ENCODE data around the gene LRRC53. TPM values are rescaled to one million over a fixed set of nuclear protein-coding genes. Genes with fewer than 3 reads are reported as not detected.

Gene LRRC53
- total and polyA plus RNA-seq, 2 donors (not counting 1 experiment from before 2014, with no cell fraction given) = not detected

DNA sequence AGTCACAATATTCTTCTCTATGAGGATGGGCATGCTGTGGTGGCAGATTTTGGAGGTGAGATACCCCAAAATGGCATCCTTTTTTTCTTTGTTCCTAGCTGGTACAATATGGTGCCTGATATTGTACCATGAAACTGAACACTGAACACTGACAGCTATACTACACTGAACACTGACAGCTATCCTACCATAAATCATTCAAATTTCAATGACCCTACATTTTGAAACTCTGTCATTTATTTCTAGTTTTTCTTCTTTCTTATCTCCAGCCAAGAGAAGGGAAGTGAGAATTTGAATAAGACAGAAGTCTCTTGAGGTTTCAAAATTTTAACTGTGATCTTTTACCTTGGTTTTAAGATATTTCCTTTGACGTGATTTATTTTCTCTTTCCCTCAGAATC is 76.3 kb downstream of the LRRC53 start:
- Histone ChIP-seq H3K79me2 (ENCODE audit: control insufficient read depth, insufficient read depth, low read length) (no peaks in the 10 kb centered on the region), H3K9me3 (ENCODE audit: control extremely low read depth in 1 of 3, control insufficient read depth in 2 of 3, insufficient read depth in 1 of 3, low read length in 2 of 3) (no peaks in the 10 kb centered on the region), H3K27ac (ENCODE audit: low read length in 2 of 2) (no peak overlapping the region), H3K4me1 (ENCODE audit: control insufficient read depth in 2 of 2, insufficient read depth in 2 of 2, low read length in 2 of 2) (no peaks in the 10 kb centered on the region), H3K36me3 (replicated peaks in 1 of 2; ENCODE audit: control extremely low read depth in 1 of 2, control insufficient read depth in 1 of 2, extremely low read depth in 1 of 2, insufficient read depth in 2 of 2, low read length in 1 of 2) (no peaks in the 10 kb centered on the region), H3K27me3 (replicated peaks in 1 of 4; ENCODE audit: control extremely low read depth in 1 of 4, control insufficient read depth in 3 of 4, insufficient read depth in 4 of 4, low read length in 3 of 4) (no peaks in the 10 kb centered on the region), H3K9ac (ENCODE audit: low read length) (no peak overlapping the region), H3K4me3 (ENCODE audit: control extremely low read depth in 1 of 5, extremely low read depth in 1 of 5, insufficient read depth in 1 of 5, low read depth in 2 of 5, low read length in 4 of 5) (no peak overlapping the region), H4K20me1 (ENCODE audit: control insufficient read depth, insufficient read depth, low read length, poor library complexity, severe bottlenecking) (no peaks in the 10 kb centered on the region), H2AFZ (ENCODE audit: insufficient read depth, low read depth, low read length, poor library complexity, severe bottlenecking) (no peak overlapping the region), H3K4me2 (replicated peaks; ENCODE audit: low read depth, low read length, poor library complexity, severe bottlenecking) (no peak overlapping the region)
- CTCF ChIA-PET = no interaction called here
- ATAC-seq (ENCODE audit: low read depth) (no peak), DNase-seq (no peak)
- Mint-ChIP-seq H3K4me1 (no peaks in the 10 kb centered on the region), H3K27ac (no peak overlapping the region), H3K4me3 (no peak overlapping the region), H3K27me3 (no peaks in the 10 kb centered on the region), H3K9me3 (ENCODE audit: insufficient read depth) (no peaks in the 10 kb centered on the region)
- POLR2A ChIA-PET = no interaction called here
- WGBS (ENCODE audit: insufficient coverage) = no CpG with 5 or more reads among the region's 1 CpG
- intact Hi-C loops (cut with micrococcal nuclease) = no loop called here
- TF ChIP-seq EZH2 (IDR thresholded peaks at IDR 0.05; ENCODE audit: borderline replicate concordance, insufficient read depth, low read depth, low read length, poor library complexity, severe bottlenecking) = no peak
- TF ChIP-seq, protein P1, sequence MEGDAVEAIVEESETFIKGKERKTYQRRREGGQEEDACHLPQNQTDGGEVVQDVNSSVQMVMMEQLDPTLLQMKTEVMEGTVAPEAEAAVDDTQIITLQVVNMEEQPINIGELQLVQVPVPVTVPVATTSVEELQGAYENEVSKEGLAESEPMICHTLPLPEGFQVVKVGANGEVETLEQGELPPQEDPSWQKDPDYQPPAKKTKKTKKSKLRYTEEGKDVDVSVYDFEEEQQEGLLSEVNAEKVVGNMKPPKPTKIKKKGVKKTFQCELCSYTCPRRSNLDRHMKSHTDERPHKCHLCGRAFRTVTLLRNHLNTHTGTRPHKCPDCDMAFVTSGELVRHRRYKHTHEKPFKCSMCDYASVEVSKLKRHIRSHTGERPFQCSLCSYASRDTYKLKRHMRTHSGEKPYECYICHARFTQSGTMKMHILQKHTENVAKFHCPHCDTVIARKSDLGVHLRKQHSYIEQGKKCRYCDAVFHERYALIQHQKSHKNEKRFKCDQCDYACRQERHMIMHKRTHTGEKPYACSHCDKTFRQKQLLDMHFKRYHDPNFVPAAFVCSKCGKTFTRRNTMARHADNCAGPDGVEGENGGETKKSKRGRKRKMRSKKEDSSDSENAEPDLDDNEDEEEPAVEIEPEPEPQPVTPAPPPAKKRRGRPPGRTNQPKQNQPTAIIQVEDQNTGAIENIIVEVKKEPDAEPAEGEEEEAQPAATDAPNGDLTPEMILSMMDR (IDR thresholded peaks at IDR 0.05) = no peak

DNA sequence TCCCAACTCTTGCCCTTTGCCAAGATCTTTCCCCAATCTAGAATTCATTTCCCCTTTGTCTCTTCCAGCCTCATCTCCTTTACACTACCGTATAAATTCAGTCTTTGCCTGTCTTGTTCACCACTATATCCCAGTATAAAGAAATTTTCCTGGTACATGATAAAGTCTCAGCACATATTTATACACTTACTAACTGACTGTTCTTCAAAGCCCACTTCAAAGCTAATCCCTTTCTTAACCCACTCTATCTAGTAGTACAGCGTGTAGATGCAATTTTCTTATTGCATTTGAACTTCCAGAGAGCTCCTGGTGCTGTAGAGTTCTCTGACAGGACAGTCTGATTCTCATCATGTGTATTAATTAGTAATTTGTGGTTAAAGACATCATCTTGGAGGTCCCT is 78.1 kb downstream of the LRRC53 start:
- no peaks in the 10 kb centered on the region for H3K27me3 Mint-ChIP-seq
- H3K9me3 ChIP-seq (ENCODE audit: control extremely low read depth in 1 of 3, control insufficient read depth in 2 of 3, insufficient read depth in 1 of 3, low read length in 2 of 3) = no peaks in the 10 kb centered on the region
- H3K4me3 Mint-ChIP-seq = no peak overlapping the region
- H2AFZ ChIP-seq (ENCODE audit: insufficient read depth, low read depth, low read length, poor library complexity, severe bottlenecking) = no peak overlapping the region
- no peak overlapping the region for H3K4me2 ChIP-seq (replicated peaks; ENCODE audit: low read depth, low read length, poor library complexity, severe bottlenecking)
- no peaks in the 10 kb centered on the region for H3K79me2 ChIP-seq (ENCODE audit: control insufficient read depth, insufficient read depth, low read length)
- no peaks in the 10 kb centered on the region for H3K9me3 Mint-ChIP-seq (ENCODE audit: insufficient read depth)
- H3K4me1 ChIP-seq (ENCODE audit: control insufficient read depth in 2 of 2, insufficient read depth in 2 of 2, low read length in 2 of 2) = no peaks in the 10 kb centered on the region
- intact Hi-C loops (cut with micrococcal nuclease) = no loop called here
- no peak overlapping the region for H3K27ac Mint-ChIP-seq
- H4K20me1 ChIP-seq (ENCODE audit: control insufficient read depth, insufficient read depth, low read length, poor library complexity, severe bottlenecking) = no peaks in the 10 kb centered on the region
- ChIA-PET CTCF (no interaction called here), POLR2A (no interaction called here)
- no peaks in the 10 kb centered on the region for H3K27me3 ChIP-seq (replicated peaks in 1 of 4; ENCODE audit: control extremely low read depth in 1 of 4, control insufficient read depth in 3 of 4, insufficient read depth in 4 of 4, low read length in 3 of 4)
- 100% methylated on average over 1 of the region's 2 CpGs for WGBS (ENCODE audit: insufficient coverage)
- TF ChIP-seq EZH2 (IDR thresholded peaks at IDR 0.05; ENCODE audit: borderline replicate concordance, insufficient read depth, low read depth, low read length, poor library complexity, severe bottlenecking) = no peak
- TF ChIP-seq, protein P1 (IDR thresholded peaks at IDR 0.05) = no peak
- H3K9ac ChIP-seq (ENCODE audit: low read length) = no peak overlapping the region
- no peak overlapping the region for H3K4me3 ChIP-seq (ENCODE audit: control extremely low read depth in 1 of 5, extremely low read depth in 1 of 5, insufficient read depth in 1 of 5, low read depth in 2 of 5, low read length in 4 of 5)
- ATAC-seq (ENCODE audit: low read depth) (no peak), DNase-seq (no peak)
- H3K4me1 Mint-ChIP-seq = no peaks in the 10 kb centered on the region
- H3K36me3 ChIP-seq (replicated peaks in 1 of 2; ENCODE audit: control extremely low read depth in 1 of 2, control insufficient read depth in 1 of 2, extremely low read depth in 1 of 2, insufficient read depth in 2 of 2, low read length in 1 of 2) = no peaks in the 10 kb centered on the region
- no peak overlapping the region for H3K27ac ChIP-seq (ENCODE audit: low read length in 2 of 2)
